Measurements from ENCODE around the gene GMPS.
"Not testable (repeated sequence)": the region's sequence is repeated elsewhere in the genome, so short reads cannot be mapped to it uniquely, and the experiment has no call there.

GMPS gene

DNA sequence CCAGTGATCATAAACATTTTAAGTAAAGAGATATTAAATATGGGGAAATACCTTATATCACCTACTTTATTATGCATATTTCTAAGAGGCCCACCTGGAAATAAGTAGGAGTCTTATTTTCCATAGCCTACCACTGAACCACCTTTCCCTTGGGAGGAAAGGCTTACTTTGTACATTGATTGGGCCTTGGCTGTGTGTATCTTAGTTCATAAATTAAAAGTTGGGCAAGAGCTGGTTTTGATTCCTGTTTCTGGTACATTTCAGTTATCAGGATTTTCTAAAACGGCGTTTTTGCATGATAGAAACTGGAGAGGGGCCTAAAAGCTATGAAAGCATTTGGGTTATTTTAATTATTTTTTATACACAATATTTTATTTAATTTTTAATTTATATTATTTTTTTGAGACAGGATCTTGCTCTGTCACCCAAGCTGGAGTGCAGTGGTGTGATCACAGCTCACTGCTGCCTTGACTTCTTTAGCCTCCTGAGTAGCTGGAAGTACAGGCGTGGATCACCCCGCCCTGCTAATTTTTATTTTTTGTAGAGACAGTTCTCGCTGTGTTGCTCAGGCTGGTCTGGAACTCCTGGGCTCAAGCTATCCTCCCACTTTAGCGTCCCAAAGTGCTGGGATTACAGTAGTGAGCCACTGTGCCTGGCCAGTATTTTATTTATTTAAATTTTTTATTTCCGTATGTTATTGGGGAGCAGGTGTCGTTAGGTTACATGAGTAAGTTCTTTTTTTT is 2.6 kb downstream of the GMPS start:
- DNase-seq: no peak

DNA sequence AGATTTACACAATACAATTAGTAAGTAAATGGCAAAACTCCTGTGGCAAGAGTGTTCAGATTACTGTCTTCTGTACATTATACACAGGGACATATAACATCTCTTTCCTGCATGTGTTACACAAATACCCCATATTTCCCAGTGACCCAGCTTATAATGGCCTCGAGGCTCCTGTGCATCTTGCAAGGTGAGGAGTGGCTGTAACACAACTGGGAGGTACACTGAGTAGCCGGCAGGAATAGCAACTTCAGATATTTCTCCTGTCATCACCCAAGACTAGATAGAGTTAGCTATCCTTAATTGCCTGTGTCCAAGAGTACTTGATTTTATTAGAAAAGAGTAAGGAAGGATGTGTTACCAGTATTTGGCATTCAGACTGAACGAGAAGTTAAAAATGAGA is 5.6 kb downstream of the GMPS start:
- DNase-seq: no peak

DNA sequence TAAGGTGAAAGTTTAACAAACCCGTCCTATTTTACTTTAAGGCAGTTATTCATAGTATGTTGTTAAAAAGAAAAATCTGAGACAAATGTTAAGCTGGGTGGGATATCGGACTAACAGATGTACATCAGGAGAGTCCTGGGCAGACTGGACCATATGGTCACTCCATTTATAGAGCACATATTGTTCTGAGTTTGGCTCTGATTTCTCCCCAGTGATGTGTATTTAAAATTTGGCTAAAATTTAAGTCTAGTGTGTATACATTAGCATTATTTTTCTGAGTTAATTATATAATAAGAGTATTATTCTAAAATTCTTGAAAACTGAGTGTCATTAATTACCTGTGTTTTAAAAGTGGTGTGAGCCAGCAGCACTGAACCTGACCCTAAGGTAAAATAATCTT is 6.1 kb downstream of the GMPS start:
- no peak for DNase-seq

DNA sequence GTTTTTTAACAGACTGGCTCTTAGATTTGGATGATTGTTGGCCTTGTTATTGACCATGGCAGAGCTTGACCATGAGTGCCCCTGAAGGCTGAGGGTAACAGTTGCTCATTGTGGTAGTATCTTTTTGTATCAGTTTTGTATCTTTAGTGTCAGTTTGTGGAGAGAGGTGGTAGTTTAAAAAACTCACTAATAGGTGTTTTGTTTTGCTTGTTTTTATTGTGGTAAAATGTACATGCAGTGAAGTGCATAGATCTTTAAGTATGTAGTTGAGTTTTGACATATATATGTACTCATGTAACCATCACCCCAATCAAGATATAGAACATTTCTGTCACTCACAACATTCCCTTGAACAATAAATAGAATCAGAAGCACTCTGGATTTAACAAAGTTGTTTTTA is 9.8 kb downstream of the GMPS start:
- DNase-seq: no peak

DNA sequence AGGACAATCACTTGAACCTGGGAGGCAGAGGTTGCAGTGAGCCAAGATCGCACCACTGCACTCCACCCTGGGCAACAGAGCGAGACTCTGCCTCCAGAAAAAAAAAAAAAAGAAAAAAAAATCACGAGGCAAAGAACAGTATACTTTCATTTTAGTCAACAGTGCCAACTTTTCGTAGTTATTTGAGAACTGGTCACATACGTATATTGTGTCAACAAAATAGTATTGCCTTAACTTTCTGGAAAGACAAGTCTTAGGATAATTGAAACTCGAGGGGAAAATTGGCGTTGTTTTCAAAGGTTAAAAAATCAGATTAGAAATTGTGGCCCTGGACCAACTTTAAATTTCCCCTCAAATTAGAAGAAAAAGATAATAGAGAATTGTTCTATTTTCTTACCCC is 13.8 kb downstream of the GMPS start:
- no peak for DNase-seq

DNA sequence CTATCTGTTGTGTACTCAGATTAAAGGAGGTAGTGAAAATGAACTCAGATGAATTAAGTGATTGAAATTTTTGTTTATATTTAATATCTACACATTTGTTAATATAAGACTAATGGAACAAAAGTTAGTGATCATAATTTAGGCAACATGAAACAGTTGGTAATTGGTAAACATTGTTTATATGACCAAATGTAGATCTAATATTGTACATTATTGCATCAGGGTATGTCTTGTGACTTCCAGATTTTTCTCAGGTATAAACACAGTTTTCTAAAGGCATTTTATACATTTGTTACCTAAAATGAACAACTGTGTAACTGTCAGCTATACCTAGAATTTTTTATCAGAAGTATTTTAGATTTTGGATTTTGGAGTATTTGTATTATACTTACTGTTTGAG is 14.8 kb downstream of the GMPS start:
- DNase-seq: no peak

DNA sequence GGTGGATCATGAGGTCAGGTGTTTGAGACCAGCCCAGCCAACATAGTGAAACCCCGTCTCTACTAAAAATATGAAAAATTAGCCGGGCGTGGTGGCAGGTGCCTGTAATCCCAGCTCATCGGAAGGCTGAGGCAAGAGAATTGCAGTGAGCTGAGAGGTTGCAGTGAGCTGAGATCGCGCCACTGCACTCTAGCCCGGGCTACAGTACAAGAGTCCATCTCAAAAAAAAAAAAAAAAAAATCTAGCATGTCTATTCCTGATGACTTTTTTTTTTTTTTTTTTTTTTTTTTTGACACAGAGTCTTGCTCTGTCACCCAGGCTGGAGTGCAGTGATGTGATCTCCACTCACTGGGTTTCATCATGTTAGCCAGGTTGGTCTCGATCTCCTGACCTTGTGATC is 15.9 kb downstream of the GMPS start:
- DNase-seq: not testable (repeated sequence)

DNA sequence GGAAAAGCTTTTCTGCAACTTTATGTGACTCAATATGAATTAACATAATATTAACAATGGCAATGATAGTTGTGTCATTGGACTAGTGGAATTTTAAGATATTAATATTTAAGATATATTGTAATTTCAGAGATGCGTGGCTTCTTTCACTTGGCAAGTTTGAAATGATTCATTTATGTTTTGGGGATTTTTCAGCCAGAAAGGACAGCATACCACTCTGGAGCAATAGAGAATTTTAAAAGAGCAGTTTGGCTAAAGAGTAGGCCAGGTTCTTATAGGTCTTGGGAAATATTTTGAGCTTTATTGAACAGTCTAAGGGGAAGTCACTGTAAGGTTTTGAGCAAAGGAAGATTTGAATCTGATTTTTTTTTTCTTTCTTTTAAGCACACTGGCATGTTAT is 16.5 kb downstream of the GMPS start:
- DNase-seq: no peak

DNA sequence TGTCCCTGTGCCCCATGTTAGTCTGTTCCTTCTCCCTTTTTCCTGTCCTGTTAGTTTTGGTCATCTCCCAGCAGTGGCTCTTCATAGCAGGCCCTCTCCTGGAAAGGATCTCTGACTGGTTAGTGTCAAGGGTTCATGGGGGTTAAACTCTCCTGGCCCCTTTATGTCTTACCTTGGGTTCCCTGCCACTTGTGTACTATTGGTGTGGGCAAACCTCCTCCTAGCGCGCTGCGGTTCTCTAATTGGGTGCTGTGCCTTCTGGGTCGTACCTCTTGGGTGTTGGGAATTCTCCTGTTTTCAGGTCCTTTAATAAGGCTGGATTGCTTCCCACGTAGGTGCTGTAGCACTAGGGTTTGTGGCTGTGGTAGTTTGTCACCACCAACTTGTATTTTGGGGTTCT is 18.8 kb downstream of the GMPS start:
- no peak for DNase-seq

DNA sequence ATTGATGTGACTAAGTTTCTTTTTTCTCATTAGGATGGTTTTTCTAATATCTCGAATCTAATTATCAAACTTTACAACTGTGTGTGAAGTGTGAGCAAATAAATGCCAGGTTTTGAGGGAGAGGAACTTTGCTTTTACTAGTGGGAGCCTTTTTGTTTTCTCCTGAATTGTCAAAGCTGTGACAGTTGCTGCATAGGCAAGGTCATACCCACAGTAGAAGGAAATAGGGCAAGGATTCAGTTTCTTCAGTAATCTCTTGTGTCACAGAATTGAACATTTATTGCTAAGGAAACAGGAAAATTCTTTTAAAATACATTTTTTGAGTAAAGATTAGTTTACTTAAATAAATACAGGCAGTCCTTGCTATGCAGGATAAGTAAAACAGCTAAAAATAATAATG is 19.5 kb downstream of the GMPS start:
- no peak for DNase-seq

DNA sequence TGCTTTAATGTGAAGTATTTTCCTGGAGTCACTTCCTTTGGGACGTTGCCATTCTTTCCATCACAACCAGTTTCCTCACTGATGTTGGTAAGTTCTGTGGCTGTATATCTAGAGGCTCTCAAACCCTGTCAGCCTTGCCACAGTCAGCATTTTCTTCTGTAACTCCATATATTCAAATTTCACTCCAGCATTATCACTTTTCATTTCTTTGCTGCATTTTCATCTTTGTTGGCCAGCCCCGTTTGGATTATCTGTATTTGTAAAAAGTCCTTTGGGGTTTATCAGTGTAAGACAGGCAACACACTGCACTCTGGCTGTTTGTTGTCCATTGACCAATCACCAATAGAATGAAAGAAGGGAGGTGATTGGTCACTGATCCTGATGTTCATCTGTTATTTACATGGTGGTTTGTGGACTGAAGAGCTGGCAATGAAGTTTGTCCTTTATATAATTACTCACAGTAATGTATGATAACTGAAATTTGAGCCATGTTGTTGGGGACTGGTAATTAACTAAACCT is 20.3 kb downstream of the GMPS start:
- DNase-seq: no peak

DNA sequence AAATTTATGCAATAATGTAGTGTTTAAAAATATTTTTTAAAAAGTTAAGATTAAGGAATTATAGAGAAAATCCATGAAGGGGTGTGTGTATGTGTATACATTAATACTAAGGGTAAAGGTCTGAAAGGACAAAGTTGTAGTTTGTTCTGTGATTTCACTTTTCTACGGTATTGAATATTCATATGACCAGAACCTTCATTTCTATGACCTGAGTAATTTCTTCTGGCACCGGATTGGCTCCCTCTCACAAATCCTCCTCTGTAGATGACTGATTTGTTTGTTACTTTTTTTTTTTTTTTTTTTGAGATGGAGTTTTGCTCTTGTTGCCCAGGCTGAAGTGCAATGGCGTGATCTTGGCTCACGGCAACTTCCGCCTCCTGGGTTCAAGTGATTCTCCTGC is 20.9 kb downstream of the GMPS start:
- DNase-seq: no peak

DNA sequence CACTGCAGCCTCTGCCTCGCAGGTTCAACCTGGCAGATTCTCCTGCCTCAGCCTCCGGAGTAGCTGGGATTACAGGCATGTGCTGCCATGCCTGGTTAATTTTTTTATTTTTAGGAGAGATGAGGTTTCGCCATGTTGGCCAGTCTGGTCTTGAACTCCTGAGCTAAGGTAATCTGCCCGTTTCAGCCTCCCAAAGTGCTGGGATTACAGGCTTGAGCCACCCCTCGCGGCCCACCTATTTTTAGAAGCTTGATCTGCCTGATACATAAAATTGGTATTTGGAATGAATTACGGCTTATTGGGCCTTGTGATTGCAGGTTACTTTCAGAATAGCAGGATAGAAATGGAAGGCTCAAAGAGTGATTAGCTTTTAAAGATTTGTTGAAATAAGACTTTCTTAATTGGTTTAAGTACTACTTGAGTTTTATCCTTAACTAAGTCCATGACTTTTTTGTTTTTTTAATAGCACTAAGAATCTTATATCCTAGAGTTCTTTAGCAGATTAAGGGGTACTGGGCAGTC is 25.0 kb downstream of the GMPS start:
- DNase-seq: no peak

DNA sequence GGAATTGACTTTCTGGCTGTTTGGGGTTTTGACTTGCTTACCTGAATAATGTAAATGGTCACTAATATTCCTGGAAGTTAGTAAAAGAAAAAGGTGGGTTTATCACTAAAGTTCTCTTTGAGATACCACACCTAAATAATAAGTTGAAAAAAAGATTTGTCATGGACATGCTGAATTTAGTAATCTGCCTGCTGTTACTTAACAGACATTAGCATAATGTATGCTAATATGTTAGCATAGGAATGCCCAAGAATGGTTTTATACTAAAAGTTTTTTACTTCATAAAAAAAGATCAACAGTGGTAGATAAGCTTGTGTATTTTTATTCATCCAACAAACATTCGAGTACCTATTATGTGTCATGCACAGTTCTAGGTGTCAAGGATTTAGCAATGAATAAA is 36.5 kb downstream of the GMPS start:
- DNase-seq: no peak

DNA sequence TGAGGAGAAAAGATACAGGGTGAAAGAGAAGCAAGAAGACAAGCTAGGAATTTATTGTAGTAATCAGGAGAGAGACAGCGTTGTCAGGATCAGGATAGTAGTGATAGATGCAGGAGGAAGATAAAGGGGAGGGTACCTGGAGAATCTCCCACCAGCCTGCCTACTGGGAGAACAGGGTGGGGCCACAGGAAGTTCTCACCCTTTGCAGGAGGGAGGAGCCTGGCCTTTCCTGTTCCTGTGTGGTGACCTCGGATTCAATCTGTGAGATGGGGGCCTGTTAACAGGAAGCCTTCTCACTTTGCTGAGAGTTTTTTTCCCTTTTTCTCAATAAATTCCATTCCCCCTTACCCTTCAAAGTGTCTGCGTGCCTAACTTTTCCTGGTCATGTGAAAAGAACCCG is 37.6 kb downstream of the GMPS start:
- no peak for DNase-seq

DNA sequence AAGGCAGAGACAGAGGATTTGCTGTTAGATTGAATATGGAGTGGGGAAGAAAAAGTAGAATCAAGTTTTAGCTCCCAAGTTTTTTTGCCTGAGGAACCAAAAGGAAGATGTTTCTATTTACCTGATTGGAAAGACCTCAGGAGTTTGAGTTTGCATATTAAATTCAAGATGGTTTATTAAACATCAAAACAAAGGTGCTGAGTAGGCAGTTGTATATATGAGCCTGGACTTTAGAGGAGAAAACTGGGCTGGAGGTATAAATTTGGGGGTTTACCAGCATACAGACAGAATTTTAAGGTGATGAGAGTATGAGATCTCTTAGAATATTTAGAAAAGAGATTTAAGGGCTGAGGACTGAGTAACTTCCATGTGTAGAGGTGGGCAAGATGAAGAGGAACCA is 38.2 kb downstream of the GMPS start:
- no peak for DNase-seq

DNA sequence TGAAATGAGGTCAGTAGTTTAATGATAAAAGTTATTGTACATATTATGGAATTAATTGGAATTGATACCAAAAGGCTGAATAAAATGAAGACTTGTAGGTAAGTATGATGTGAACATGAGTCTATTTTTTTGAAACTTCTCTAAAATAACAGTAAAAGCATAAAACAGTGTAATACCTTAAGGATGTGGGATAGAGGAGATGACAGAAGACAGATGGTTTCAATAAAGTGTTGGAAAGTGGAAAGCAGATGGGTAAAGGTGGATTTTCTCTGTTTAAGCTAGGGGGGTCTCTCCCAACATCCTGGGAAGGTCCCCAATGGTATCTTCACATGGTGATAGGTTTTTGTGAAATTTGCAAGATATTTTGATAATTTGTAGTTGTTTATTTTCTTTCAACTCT is 41.6 kb downstream of the GMPS start:
- no peak for DNase-seq

DNA sequence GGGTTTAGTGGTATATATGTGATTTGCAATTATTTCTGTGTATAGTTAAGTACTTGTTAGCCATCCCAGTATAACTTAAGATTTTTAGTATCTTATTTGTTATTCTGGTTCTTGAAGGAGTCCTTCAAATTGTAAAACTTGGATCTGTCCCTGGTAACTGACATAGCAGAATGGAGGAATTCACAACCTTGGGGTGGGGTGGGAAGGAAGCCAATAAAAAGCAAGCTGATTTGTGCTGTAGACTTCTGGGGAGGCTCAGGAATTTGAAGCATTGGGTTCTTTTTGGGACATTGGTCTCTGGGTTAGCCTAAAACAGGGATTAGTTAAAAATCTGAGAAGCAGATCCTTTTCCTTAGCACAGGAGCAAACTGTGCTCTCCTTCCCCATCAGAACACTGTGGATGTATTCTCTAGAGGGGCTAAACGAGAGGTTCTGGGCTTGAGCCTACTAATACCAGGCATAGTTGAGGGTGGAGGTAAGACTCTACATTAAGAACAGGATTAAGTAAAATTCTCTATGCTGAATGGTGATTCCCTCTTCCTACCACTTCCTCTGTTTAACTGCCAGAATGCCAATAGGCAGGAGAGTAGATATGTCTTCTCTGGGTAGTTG is 42.2 kb downstream of the GMPS start:
- DNase-seq: no peak

DNA sequence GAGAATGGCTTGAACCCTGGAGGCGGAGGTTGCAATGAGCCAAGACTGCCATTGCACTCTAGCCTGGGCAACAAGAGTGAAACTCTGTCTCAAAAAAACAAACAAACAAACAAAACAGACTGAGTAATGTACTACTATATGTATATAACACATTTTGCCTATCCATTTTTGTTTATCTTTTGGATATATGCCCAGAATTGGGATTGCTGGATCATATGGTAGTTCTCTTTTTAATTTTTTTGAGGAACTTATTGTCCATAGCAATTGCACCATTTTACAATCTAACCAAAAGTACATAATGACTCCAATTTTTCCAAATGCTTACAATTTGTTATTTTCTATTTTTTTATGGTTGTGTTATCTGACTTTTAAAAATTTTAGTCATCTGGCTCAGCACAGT is 47.3 kb downstream of the GMPS start:
- no peak for DNase-seq

DNA sequence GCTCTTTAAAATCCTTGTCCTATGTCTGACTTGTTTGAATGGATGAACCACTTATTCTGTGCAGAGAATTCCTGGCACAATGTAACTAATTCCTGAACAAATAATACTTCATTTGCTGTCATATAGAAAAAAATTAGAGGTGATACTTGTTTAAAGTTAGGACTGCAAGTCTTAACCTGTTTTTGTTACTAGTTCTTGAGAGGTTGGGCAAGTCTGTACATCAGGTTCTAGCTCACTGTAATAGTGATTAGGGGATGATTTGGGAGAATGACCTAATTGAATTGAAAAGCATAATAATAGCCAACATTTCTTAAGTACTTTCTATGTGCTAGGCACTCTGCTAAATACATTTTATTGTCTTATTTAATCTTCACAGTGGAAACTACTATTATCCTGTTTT is 49.3 kb downstream of the GMPS start:
- DNase-seq: no peak

DNA sequence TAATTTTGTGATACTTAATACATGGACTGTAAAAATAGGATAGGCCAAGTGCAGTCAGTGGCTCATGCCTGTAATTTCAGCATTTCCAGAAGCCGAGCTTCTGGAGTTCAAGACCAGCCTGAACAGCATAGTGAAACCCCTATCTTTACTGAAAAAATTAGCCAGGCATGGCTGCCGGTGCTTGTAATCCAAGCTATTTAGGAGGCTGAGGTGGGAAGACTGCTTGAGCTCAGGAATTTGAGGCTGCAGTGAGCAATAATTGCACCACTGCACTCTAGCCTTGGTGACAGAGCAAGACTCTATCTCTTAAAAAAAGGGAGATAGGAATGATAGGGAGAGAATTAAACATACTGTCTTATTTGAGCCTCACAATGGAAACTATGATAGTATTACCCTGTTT is 51.0 kb downstream of the GMPS start:
- no peak for DNase-seq

DNA sequence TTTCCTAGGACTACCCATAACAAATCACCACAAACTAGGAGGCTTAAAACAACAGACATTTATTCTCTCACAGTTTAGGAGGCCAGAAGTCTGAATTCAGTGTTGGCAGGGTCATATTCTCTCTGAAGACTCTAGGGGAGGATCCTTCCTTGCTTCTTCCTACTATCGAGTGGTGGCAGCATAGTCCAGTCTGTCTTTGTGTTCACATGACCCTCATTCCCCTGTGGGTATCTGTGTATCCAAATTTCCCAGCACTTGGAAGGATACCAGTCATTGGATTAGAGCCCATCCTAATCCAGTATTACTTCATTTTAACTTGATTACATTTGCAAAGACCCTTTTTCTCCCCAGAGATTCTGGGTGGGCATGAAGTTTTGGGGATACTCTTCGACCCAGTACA is 63.8 kb downstream of the GMPS start:
- DNase-seq: no peak

DNA sequence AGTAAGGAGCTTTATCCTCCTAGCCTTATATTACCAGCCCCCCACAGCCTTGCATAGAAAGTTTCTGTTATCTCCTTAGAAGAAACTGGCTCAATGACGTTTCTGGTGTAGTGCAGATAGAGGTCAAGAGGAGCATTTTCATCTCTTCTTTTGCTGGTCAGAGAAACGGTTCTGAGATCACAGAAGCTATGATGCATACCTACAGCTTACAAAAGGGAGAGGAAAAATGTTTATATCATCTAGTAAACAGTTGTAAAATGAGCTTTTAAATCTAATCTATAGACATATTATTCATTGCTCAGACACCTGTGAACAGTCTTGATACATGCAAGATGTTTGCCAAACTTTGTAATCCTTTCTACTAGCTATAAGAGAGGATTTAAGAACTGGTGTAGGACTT is 68.0 kb downstream of the GMPS start:
- DNase-seq: no peak

DNA sequence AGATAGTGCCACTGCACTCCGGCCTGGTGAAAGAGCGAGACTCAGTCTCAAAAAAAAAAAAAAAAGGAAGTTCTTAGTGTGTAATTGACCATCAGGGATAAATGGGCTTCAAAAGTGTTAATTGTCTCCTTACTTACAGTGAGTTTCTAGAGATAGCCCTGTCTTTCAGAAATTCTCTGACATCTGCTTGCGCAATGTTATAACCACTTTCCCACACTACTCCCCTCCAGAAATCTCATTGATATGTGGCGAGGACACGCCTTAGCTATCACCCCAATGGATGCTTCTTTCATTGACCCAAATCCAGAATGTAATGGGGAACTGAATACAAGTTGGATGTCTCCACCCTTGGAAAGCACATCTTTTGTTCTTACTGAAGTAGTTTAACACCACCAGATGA is 70.9 kb downstream of the GMPS start:
- no peak for DNase-seq

DNA sequence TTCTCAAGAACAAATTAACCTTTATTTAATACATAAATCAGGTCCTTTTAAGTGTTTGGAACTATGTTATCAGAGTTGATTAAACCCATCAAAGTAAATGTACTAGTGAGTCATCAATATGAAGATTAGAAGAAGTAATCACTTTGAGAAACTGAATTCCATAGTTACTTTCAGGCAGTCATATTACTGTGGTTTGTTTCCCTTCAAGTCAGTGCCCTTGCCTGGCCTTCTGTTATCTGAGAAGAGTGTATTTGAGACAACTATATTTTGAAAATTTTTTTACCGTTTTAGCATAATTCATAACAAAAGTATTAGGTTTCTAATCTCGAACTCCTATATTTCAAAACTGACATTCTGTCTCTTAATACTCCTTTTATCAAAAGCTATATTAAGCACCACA is 73.6 kb downstream of the GMPS start:
- DNase-seq: no peak
